Endothelial cell of umbilical vein (primary cell): ENCODE results near the gene COL18A1. TPM values are rescaled to one million over a fixed set of nuclear protein-coding genes. Genes with fewer than 3 reads are reported as not detected.

Source experiments
- BruUV-seq: library from RNA; stranded (reverse); fragments of 400-500 nt; replicated peaks from 2 replicates; lab custom pipeline; 2021; lab: Mats Ljungman, UMichigan
- CTCF ChIA-PET: fragments of 300-600, 350-600 bp; sonication (Branson Sonifier 250); formaldehyde crosslinking; loops from one replicate; lab custom pipeline; 2021; ENCODE audit warnings: antibody characterized with exemption, inconsistent platforms; lab: Charles Lee
- POLR2A ChIA-PET: fragments of 300-600, 350-600 bp; sonication (Branson Sonifier 250); formaldehyde crosslinking; loops from one replicate; lab custom pipeline; 2021; ENCODE audit warnings: antibody characterized with exemption, inconsistent platforms; lab: Charles Lee
- DNase-seq: peaks from one replicate; pipeline ENCODE4 v3.0.0-alpha.2; 2011; ENCODE audit warnings: low read depth, low spot score
- FAIRE-seq: peaks from 2 replicates; lab custom pipeline; 2011; peaks lifted over from hg19 to GRCh38; lab: Jason Lieb, UNC
- H2AFZ ChIP-seq: 2 replicates; pipeline ENCODE4 v1.6.0; 2012; ENCODE audit warnings: low read depth, low read length, control low read depth, inconsistent platforms
- H3K27ac ChIP-seq: 2 replicates; pipeline ENCODE4 v1.5.1; 2011; ENCODE audit warnings: low read depth, mild to moderate bottlenecking, control low read depth, low read length, moderate library complexity; ENCODE audit not compliant: insufficient read depth
- H3K27me3 ChIP-seq, 2 experiments: 2 replicates each; pipeline versions ENCODE4 v1.6.0 to v1.6.1; 2011; ENCODE audit warnings: low read length in 2 of 2, mixed read lengths in 1 of 2; ENCODE audit not compliant: control insufficient read depth in 2 of 2, insufficient read depth in 2 of 2
- H3K36me3 ChIP-seq, 2 experiments: 2 replicates in 1 of 2; 3 replicates in 1 of 2; pipeline ENCODE4 v1.5.1; 2011; ENCODE audit warnings: low read length in 2 of 2, mild to moderate bottlenecking in 1 of 2, moderate library complexity in 1 of 2; ENCODE audit not compliant: control insufficient read depth in 2 of 2, insufficient read depth in 2 of 2; ENCODE audit errors: extremely low read depth in 1 of 2
- H3K4me1 ChIP-seq: 3 replicates; pipeline ENCODE4 v1.5.1; 2011; ENCODE audit warnings: mild to moderate bottlenecking, low read length; ENCODE audit not compliant: control insufficient read depth, insufficient read depth; ENCODE audit errors: extremely low read depth
- H3K4me2 ChIP-seq: 2 replicates; pipeline ENCODE4 v1.6.1; 2011; ENCODE audit warnings: low read length, control low read depth, mixed read lengths; ENCODE audit not compliant: insufficient read depth
- H3K4me3 ChIP-seq, 3 experiments: fragments of 200-600 bp in 1 of 3; sonication (generic), shearing (Covaris generic) in 1 of 3; replicated peaks in 1 of 3; 2 replicates each; pipeline ENCODE4 v1.5.1; 2011 to 2016; ENCODE audit warnings: control low read depth in 3 of 3, low read length in 3 of 3, mild to moderate bottlenecking in 2 of 3, inconsistent platforms in 1 of 3, low read depth in 1 of 3, moderate library complexity in 1 of 3; ENCODE audit not compliant: insufficient read depth in 1 of 3
- H3K79me2 ChIP-seq: 2 replicates; pipeline ENCODE4 v1.6.0; 2012; ENCODE audit warnings: low read length, inconsistent platforms; ENCODE audit not compliant: control insufficient read depth, insufficient read depth
- H3K9ac ChIP-seq: replicated peaks from 2 replicates; pipeline ENCODE3; 2011; ENCODE audit warnings: low read length, control low read depth; ENCODE audit not compliant: insufficient read depth; ENCODE audit errors: extremely low read depth
- H3K9me1 ChIP-seq: replicated peaks from 3 replicates; pipeline ENCODE4 v1.6.0; 2011; ENCODE audit warnings: mild to moderate bottlenecking, low read length; ENCODE audit not compliant: control insufficient read depth, insufficient read depth; ENCODE audit errors: extremely low read depth
- H3K9me3 ChIP-seq: replicated peaks from 2 replicates; pipeline ENCODE4 v1.5.1; 2012; ENCODE audit warnings: low read length, inconsistent platforms; ENCODE audit not compliant: control insufficient read depth, insufficient read depth
- H4K20me1 ChIP-seq: replicated peaks from 2 replicates; pipeline ENCODE3; 2011; ENCODE audit warnings: mild to moderate bottlenecking, low read length; ENCODE audit not compliant: control insufficient read depth, insufficient read depth; ENCODE audit errors: extremely low read depth
- CTCF ChIP-seq, 2 donors: IDR thresholded peaks; 1 replicate in 1 of 2; 2 replicates in 1 of 2; pipeline ENCODE4 v1.5.1; 2011; ENCODE audit warnings: low read length in 2 of 2, mild to moderate bottlenecking in 2 of 2, moderate library complexity in 2 of 2, control low read depth in 1 of 2, inconsistent platforms in 1 of 2, low read depth in 1 of 2; ENCODE audit not compliant: insufficient read depth in 1 of 2; ENCODE audit errors: extremely low read depth in 1 of 2
- EZH2 ChIP-seq: IDR thresholded peaks from 2 replicates; pipeline ENCODE4 v1.6.1; 2012; ENCODE audit warnings: borderline replicate concordance, low read depth, mild to moderate bottlenecking, moderate library complexity, low read length, inconsistent platforms; ENCODE audit not compliant: severe bottlenecking
- FOS ChIP-seq: IDR thresholded peaks from 2 replicates; pipeline ENCODE4 v1.6.1; 2011; ENCODE audit warnings: mild to moderate bottlenecking, low read length, moderate library complexity, borderline replicate concordance; ENCODE audit not compliant: insufficient read depth
- GATA2 ChIP-seq: IDR thresholded peaks from 2 replicates; pipeline ENCODE4 v1.7.0; 2011; ENCODE audit warnings: low read depth, mild to moderate bottlenecking, moderate library complexity, mixed read lengths, low read length; ENCODE audit not compliant: insufficient read length, insufficient read depth
- JUN ChIP-seq: IDR thresholded peaks from 2 replicates; pipeline ENCODE4 v1.6.1; 2011; ENCODE audit warnings: borderline replicate concordance, low read depth; ENCODE audit not compliant: insufficient read length, insufficient read depth
- MAX ChIP-seq: IDR thresholded peaks from 2 replicates; pipeline ENCODE4 v1.6.1; 2011; ENCODE audit not compliant: insufficient read depth, insufficient read length
- MYC ChIP-seq: IDR thresholded peaks from one replicate; pipeline ENCODE4 v1.6.1; 2011; ENCODE audit warnings: mild to moderate bottlenecking, low read depth, low read length
- POLR2A ChIP-seq: IDR thresholded peaks from 2 replicates; pipeline ENCODE4 v1.6.1; 2012; ENCODE audit warnings: low read depth, mild to moderate bottlenecking, control low read depth, low read length
- POLR2AphosphoS5 ChIP-seq: IDR thresholded peaks from 2 replicates; pipeline ENCODE4 v1.6.1; 2012; ENCODE audit warnings: low read depth, mild to moderate bottlenecking, control low read depth, low read length, moderate library complexity; ENCODE audit not compliant: insufficient read depth
- dilution Hi-C: fragments of 300-500 bp; cut with MboI; formaldehyde crosslinking; loops from one replicate; pipeline ENCODE4 v1.15.0; 2019; ENCODE audit warnings: low sequenced_read_pairs; ENCODE audit not compliant: extremely low pct_ligation_motif_present
- intact Hi-C: fragments of 100-400 bp; cut with micrococcal nuclease; formaldehyde crosslinking; loops from one replicate; pipeline ENCODE4 v1.10.0; 2022
- polyA plus RNA-seq, 4 experiments: library from polyadenylated mRNA; depleted of rRNA in 3 of 4; stranded (reverse) in 3 of 4; unstranded in 1 of 4; fragments of >200 nt; gene quantifications; 2 replicates each; pipeline versions ENCODE4 v1.2.1 to v1.2.3, GENCODE V29; 2011 to 2012; ENCODE audit warnings: missing spikeins in 1 of 4
- total RNA-seq: library from RNA; stranded (reverse); gene quantifications from 2 replicates; pipeline ENCODE4 v1.2.3, GENCODE V29; 2021

Gene COL18A1
- total and polyA plus RNA-seq, 2 donors (not counting 3 experiments of a cell fraction or from before 2014, with no cell fraction given), result 198 to 252 TPM

- Histone ChIP-seq H3K9me1 (no peaks in the 10 kb centered on the region), H3K4me3 (no peak overlapping the region), H3K27ac (peak overlapping the region; percentile 97), H3K4me2 (peak overlapping the region; percentile 47), H4K20me1 (no peaks in the 10 kb centered on the region), H3K27me3 (peaks cover 0 to 3% of the 10 kb centered on the region in 2 experiments), H3K4me1 (peaks cover 28% of the 10 kb centered on the region), H2AFZ (no peak overlapping the region), H3K9me3 (no peaks in the 10 kb centered on the region), H3K9ac (peak overlapping the region; percentile 86), H3K36me3 (no peaks in the 10 kb centered on the region), H3K79me2 (no peaks in the 10 kb centered on the region)
- intact Hi-C loops, result loop anchor here (2.0 kb wide), 1 partner anchor 259 kb away; no protein-coding TSS in a partner anchor
- dilution Hi-C loops, result no loop called here
- peak; percentile 91 for DNase-seq
- TF ChIP-seq JUN, result peak; percentile 92
- no peak for TF ChIP-seq EZH2
- peak; percentile 95 for TF ChIP-seq FOS
- TF ChIP-seq POLR2AphosphoS5, result peak; percentile 47
- ChIA-PET POLR2A (no interaction called here), CTCF (no interaction called here)
- FAIRE-seq, result peak; percentile 99
- TSS peak; percentile 92 for BruUV-seq
Observed at GRCh38 chr21:45551316-45551715, 146.4 kb downstream of the COL18A1 start.

GRCh38 chr21:45551783-45552695, 147.1 kb downstream of the COL18A1 start:
- Histone ChIP-seq H3K9me1 (no peaks in the 10 kb centered on the region), H3K36me3 (no peaks in the 10 kb centered on the region), H3K4me1 (peaks cover 28% of the 10 kb centered on the region), H3K9me3 (no peaks in the 10 kb centered on the region), H3K9ac (peak overlapping the region; percentile 19), H4K20me1 (no peaks in the 10 kb centered on the region), H3K79me2 (no peaks in the 10 kb centered on the region), H3K4me3 (no peak overlapping the region), H3K27me3 (peaks cover 0 to 3% of the 10 kb centered on the region in 2 experiments), H3K4me2 (peak overlapping the region; percentile 47), H2AFZ (peak overlapping the region; percentile 4), H3K27ac (peak overlapping the region; percentile 97)
- FAIRE-seq (no peak), DNase-seq (no peak)
- intact Hi-C loops, result loop anchor here (2.0 kb wide), 1 partner anchor 259 kb away; no protein-coding TSS in a partner anchor
- dilution Hi-C loops, result no loop called here
- no TSS peak for BruUV-seq
- TF ChIP-seq EZH2 (no peak), POLR2A (no peak), FOS (no peak), MAX (no peak), JUN (no peak), MYC (no peak), POLR2AphosphoS5 (no peak), CTCF (IDR thresholded peaks at IDR 0.05; ENCODE audit: extremely low read depth in 1 of 2, insufficient read depth in 1 of 2, low read depth in 1 of 2, low read length in 2 of 2) (no peak), GATA2 (no peak)
- ChIA-PET POLR2A (no interaction called here), CTCF (no interaction called here)
